Uterus (tissue), 4 donors: Measurements from ENCODE around the gene CARD14. TPM values are rescaled to one million over a fixed set of nuclear protein-coding genes. Genes with fewer than 3 reads are reported as not detected.

ENCODE experiments used
- DNase-seq, 2 donors: peaks; one replicate each; pipeline ENCODE4 v3.0.0-alpha.2; 2019 to 2020
- H3K27ac ChIP-seq, 2 donors: fragments of 200-600 bp; sonication (generic); 1 replicate in 1 of 2; 2 replicates in 1 of 2; pipeline ENCODE4 v1.5.1; 2016 to 2018
- H3K27me3 ChIP-seq, 2 donors: fragments of 200-600 bp; sonication (generic); one replicate each; pipeline ENCODE4 v1.5.1; 2018 to 2019; ENCODE audit warnings: control low read depth in 1 of 2
- H3K36me3 ChIP-seq, 2 donors: fragments of 200-600 bp; sonication (generic); one replicate each; pipeline ENCODE4 v1.5.1; 2019; ENCODE audit warnings: control low read depth in 1 of 2
- H3K4me1 ChIP-seq, 2 donors: fragments of 200-600 bp; sonication (generic); one replicate each; pipeline ENCODE4 v1.5.1; 2018 to 2019; ENCODE audit warnings: control low read depth in 1 of 2
- H3K4me3 ChIP-seq, 2 donors: fragments of 200-600 bp; sonication (generic); 1 replicate in 1 of 2; 2 replicates in 1 of 2; pipeline ENCODE4 v1.5.1; 2018 to 2019; ENCODE audit warnings: mild to moderate bottlenecking in 1 of 2
- H3K9me3 ChIP-seq, 2 donors: fragments of 200-600 bp; sonication (generic); one replicate each; pipeline ENCODE4 v1.5.1; 2019; ENCODE audit warnings: control low read depth in 1 of 2
- POLR2A ChIP-seq, 2 donors: fragments of 450-650 bp; IDR thresholded peaks; one replicate each; pipeline ENCODE4 v1.6.1; 2016; ENCODE audit warnings: antibody characterized with exemption in 2 of 2, mild to moderate bottlenecking in 1 of 2, moderate library complexity in 1 of 2
- intact Hi-C: fragments of 100-400 bp; cut with DNase I; formaldehyde crosslinking; loops from one replicate; pipeline ENCODE4 v1.15.1; 2023; ENCODE audit warnings: low total_unique reads
- total RNA-seq, 4 donors: library from RNA; depleted of rRNA in 3 of 4; stranded (reverse); fragments of >200 nt in 3 of 4; gene quantifications; one replicate each; pipeline versions ENCODE4 v1.1.0 to v1.2.4, GENCODE V29; 2014 to 2023
- TF ChIP-seq, protein P1 (sequence below), 4 experiments: fragments of 200-600 bp in 2 of 4; fragments of 450-650 bp in 2 of 4; sonication (generic) in 2 of 4; IDR thresholded peaks; one replicate each; pipeline ENCODE4 v1.5.1; 2016 to 2019; ENCODE audit warnings: antibody characterized with exemption in 4 of 4, mild to moderate bottlenecking in 2 of 4, moderate library complexity in 1 of 4
- donor health status: DM: yes; HTN: yes; CAD: no.

CARD14 gene
- total RNA-seq, 4 donors from 2014 or later = 0.43 to 1.4 TPM; not detected in 2

DNA sequence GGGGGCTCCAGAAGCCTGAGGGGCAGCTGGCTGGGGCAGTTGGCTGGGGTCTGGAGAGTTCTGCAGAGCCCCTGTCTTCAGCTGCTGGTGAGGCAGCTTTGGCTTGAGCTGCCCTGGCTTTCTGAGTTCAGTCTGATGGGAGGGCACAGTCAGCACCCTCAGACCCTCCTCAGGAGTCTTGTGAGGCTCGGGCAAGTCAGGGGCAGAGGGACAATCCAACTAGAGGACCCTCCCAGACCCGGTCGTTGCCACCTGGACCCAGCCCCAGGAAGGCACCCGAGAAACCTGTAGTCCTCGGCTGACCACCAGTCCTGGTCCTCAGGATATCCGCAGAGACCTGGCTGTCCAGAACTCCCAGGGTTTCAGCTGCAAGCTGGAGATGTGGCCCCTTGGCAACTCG is 1.9 kb downstream of the CARD14 start:
- no peak for TF ChIP-seq POLR2A (IDR thresholded peaks at IDR 0.05)
- TF ChIP-seq, protein P1, sequence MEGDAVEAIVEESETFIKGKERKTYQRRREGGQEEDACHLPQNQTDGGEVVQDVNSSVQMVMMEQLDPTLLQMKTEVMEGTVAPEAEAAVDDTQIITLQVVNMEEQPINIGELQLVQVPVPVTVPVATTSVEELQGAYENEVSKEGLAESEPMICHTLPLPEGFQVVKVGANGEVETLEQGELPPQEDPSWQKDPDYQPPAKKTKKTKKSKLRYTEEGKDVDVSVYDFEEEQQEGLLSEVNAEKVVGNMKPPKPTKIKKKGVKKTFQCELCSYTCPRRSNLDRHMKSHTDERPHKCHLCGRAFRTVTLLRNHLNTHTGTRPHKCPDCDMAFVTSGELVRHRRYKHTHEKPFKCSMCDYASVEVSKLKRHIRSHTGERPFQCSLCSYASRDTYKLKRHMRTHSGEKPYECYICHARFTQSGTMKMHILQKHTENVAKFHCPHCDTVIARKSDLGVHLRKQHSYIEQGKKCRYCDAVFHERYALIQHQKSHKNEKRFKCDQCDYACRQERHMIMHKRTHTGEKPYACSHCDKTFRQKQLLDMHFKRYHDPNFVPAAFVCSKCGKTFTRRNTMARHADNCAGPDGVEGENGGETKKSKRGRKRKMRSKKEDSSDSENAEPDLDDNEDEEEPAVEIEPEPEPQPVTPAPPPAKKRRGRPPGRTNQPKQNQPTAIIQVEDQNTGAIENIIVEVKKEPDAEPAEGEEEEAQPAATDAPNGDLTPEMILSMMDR (IDR thresholded peaks at IDR 0.05) = no peak
- intact Hi-C loops = no loop called here

DNA sequence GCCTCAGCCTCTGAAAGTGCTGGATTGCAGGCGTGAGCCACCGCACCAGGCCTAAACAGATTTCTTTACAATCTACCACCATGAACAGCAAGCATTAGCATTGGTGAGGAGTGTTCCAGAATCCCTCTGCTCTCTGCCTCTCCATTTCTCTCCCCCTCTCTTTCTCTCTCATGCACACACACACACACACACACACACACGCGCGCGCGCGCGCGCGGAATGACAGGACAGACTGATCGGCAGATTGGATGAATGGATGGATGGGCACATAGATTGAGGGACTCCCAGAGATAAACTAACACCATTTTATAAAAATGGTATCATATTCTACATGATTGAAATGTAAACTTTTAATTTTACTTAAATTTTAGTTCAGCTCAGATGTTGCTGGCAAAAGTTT is 3.3 kb downstream of the CARD14 start:
- no peaks in the 10 kb centered on the region for H3K36me3 ChIP-seq
- no peaks in the 10 kb centered on the region for H3K27me3 ChIP-seq
- no peaks in the 10 kb centered on the region for H3K4me1 ChIP-seq
- no peak for DNase-seq
- TF ChIP-seq POLR2A (IDR thresholded peaks at IDR 0.05) = no peak
- TF ChIP-seq, protein P1 (IDR thresholded peaks at IDR 0.05) = no peak
- intact Hi-C loops = no loop called here
- H3K27ac ChIP-seq = no peak overlapping the region
- H3K4me3 ChIP-seq = no peak overlapping the region
- H3K9me3 ChIP-seq = no peaks in the 10 kb centered on the region

More for the DNA sequence above, 1.9 kb downstream of the CARD14 start:
- Histone ChIP-seq H3K9me3 (no peaks in the 10 kb centered on the region), H3K4me3 (no peak overlapping the region), H3K4me1 (no peaks in the 10 kb centered on the region), H3K27ac (no peak overlapping the region), H3K36me3 (no peaks in the 10 kb centered on the region), H3K27me3 (no peaks in the 10 kb centered on the region)
- DNase-seq = no peak

DNA sequence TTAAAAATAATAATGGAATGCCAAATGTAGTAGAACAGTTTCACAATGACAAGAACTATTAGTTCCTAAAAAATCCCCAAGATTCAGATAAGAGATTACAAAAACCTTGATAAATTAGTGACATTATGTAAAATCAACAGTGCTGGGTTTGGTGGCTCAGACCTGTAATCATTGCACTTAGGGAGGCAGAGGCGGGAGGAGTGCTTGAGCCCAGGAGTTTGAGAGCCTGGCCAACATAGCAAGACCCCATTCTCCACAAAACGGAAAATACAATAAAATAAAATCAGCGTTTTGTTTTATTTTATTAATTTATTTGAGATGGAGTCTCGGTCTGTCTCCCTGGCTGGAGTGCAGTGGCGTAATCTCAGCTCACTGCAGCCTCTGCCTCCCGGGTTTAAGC is 4.1 kb downstream of the CARD14 start:
- no peak overlapping the region for H3K4me3 ChIP-seq
- H3K9me3 ChIP-seq = no peaks in the 10 kb centered on the region
- H3K27me3 ChIP-seq = no peaks in the 10 kb centered on the region
- no peak for TF ChIP-seq POLR2A (IDR thresholded peaks at IDR 0.05)
- TF ChIP-seq, protein P1 (IDR thresholded peaks at IDR 0.05) = no peak
- no peaks in the 10 kb centered on the region for H3K4me1 ChIP-seq
- intact Hi-C loops = no loop called here
- no peaks in the 10 kb centered on the region for H3K36me3 ChIP-seq
- no peak overlapping the region for H3K27ac ChIP-seq
- DNase-seq = no peak

DNA sequence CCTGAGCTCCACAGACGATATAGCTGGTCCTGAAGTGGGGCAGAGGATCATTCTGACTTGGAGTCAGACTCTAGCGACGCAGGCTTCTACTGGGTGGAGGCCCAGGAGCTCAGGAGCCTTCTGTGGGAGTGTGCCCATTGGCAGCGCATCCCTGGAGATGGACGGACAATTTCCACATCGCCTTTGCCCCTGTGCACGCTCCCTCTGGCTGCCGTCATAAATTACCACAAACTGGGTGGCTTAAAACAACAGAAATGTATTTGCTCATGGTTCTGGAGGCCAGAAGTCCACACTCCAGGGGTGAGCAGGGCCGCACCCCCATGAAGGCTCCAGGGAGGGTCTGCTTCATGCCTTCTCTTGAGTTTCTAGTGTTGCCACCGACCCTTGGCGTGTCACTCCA is 6.9 kb downstream of the CARD14 start:
- no peaks in the 10 kb centered on the region for H3K36me3 ChIP-seq
- H3K4me1 ChIP-seq = no peaks in the 10 kb centered on the region

DNA sequence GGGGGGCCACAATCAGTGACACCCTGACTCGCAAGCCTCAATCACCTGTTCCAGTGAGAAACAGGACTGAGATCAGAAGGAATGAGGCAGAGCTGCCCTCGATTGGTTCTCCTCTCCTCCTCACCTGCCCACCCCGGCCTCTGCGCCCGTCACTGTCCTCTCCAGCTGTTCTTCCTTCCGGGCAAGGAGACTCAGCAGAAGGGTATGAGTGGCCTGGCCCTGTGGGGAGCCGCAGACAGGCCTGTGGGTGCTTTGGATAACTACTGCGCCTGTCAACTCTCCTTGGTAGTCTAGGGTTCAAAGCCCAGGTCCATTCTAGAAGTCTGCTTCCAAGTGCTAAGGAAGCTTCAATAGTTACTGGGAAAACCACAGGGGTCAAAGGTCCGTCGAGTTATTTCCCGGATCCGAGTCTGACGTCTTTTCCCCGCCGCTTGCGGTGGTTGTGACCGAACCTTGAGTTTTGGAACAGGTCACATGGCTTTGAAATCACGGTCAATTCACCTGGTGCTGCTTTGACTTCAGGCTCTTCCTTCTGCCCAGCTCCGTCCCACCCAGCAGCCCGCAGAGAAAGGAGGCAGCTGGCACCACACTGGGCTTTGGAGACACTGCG is 8.3 kb downstream of the CARD14 start:
- no peak overlapping the region for H3K4me3 ChIP-seq
- H3K27ac ChIP-seq = no peak overlapping the region
- intact Hi-C loops = no loop called here
- H3K4me1 ChIP-seq = no peaks in the 10 kb centered on the region
- TF ChIP-seq, protein P1 (IDR thresholded peaks at IDR 0.05) = no peak
- no peak for TF ChIP-seq POLR2A (IDR thresholded peaks at IDR 0.05)
- no peaks in the 10 kb centered on the region for H3K27me3 ChIP-seq
- DNase-seq = no peak
- no peaks in the 10 kb centered on the region for H3K36me3 ChIP-seq
- no peaks in the 10 kb centered on the region for H3K9me3 ChIP-seq

More for the DNA sequence above, 6.9 kb downstream of the CARD14 start:
- no peaks in the 10 kb centered on the region for H3K27me3 ChIP-seq
- no peak for DNase-seq
- no peak overlapping the region for H3K27ac ChIP-seq
- intact Hi-C loops = no loop called here
- H3K9me3 ChIP-seq = no peaks in the 10 kb centered on the region
- H3K4me3 ChIP-seq = no peak overlapping the region
- TF ChIP-seq, protein P1 (IDR thresholded peaks at IDR 0.05) = no peak
- no peak for TF ChIP-seq POLR2A (IDR thresholded peaks at IDR 0.05)
